LNCAP (cell line): ENCODE data around the gene CECR2.

Experiments
- TF ChIP-seq, protein P1 (sequence below): fragments of 450-650 bp; IDR thresholded peaks from 2 replicates; pipeline ENCODE4 v1.5.1; 2017; ENCODE audit warnings: mild to moderate bottlenecking

Gene CECR2

GRCh38 chr22:17579535-17579981 lies 210.3 kb downstream of the CECR2 start:
- TF ChIP-seq, protein P1, sequence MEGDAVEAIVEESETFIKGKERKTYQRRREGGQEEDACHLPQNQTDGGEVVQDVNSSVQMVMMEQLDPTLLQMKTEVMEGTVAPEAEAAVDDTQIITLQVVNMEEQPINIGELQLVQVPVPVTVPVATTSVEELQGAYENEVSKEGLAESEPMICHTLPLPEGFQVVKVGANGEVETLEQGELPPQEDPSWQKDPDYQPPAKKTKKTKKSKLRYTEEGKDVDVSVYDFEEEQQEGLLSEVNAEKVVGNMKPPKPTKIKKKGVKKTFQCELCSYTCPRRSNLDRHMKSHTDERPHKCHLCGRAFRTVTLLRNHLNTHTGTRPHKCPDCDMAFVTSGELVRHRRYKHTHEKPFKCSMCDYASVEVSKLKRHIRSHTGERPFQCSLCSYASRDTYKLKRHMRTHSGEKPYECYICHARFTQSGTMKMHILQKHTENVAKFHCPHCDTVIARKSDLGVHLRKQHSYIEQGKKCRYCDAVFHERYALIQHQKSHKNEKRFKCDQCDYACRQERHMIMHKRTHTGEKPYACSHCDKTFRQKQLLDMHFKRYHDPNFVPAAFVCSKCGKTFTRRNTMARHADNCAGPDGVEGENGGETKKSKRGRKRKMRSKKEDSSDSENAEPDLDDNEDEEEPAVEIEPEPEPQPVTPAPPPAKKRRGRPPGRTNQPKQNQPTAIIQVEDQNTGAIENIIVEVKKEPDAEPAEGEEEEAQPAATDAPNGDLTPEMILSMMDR = no peak

DNA sequence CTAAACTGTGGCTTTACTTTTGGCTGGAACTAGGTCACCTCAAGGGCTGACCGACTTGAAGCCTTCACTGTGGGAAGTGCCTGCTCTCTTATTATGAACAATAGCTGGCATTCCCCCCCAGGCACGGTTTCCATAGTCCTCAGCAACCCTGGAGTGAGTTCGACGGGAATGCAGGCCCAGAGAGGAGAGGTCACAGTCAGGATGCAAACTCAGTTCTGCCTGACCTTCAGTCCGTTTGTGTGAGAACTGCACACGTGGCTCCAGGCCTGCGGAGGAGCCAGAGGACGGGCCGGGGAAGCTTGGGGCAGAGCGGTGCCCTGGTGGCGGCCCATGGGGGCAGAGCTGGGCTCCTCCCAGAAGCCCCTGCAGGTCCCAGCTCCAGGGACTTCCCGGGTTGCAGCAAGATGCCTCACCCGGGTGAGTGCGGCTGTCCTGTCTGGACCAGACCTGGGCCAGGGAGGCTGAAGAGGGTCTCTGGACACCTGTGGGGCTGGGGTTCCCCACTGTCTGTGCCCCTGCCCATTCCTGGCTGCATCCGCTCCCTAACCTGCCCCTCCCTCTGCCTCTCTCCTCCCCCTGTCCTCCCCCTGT lies 211.3 kb downstream of the CECR2 start:
- TF ChIP-seq, protein P1 = no peak

GRCh38 chr22:17581056-17581455 lies 211.8 kb downstream of the CECR2 start:
- TF ChIP-seq, protein P1 = no peak

GRCh38 chr22:17581631-17582030 lies 212.4 kb downstream of the CECR2 start:
- TF ChIP-seq, protein P1 = no peak

DNA sequence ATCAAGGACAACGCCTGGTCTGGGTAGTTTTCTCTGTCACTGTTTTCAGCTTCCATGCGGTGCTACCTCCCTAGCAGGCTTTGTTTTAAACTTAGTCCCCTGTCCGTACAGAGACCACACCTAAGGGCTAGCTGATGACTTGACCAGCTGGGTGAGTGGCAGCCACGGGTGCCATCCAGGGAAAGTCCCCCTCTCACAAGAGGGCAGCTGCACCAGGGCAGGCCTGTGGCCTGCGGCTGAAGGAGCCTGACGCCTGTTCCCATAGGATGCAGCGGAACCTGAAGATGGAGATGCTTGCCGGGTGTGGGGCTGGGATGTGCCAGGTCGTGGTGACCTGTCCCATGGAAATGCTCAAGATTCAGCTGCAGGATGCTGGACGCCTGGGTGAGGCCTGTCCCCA lies 213.9 kb downstream of the CECR2 start:
- TF ChIP-seq, protein P1 = no peak

DNA sequence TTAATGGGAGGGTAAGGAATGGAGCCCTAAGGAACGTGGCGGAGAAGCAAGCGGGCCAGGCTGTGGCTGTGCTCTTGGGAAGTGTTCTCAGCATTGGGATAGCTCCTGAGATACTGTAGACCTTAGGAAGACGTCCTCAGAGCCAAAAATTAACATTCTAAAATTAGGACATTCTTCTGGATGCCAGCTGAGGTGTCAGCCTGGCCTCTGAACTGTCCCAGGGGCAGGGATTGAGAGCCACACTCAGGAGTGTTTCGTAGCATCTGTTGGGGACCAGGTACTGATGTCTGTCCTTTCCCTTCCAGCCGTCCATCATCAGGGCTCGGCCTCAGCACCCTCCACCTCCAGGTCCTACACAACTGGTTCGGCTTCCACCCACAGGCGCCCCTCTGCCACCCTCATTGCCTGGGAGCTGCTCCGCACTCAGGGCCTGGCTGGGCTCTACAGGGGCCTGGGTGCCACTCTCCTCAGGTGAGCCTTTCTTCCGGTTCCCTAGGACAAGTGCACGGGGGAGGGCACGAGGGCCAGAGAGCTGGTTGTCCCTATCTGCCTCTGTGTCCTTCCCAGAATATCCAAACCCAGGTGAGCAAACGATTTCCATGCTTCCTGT lies 217.7 kb downstream of the CECR2 start:
- TF ChIP-seq, protein P1 = no peak

GRCh38 chr22:17587629-17588028 lies 218.4 kb downstream of the CECR2 start:
- TF ChIP-seq, protein P1 = no peak
